Sigmoid colon (tissue), 4 donors: Measurements from ENCODE around the gene PDE4A.

Experiments used
- CTCF ChIP-seq, 4 experiments: fragments of 450-650 bp in 3 of 4; fragments of 200-600 bp in 1 of 4; IDR thresholded peaks; one replicate each; pipeline ENCODE4 v1.5.1; 2016 to 2019; ENCODE audit warnings: antibody characterized with exemption in 4 of 4, mild to moderate bottlenecking in 3 of 4, moderate library complexity in 2 of 4
- EP300 ChIP-seq, 4 donors: sonication (generic); formaldehyde crosslinking; IDR thresholded peaks; one replicate each; pipeline ENCODE4 v1.6.1; 2017; ENCODE audit warnings: antibody characterized with exemption in 4 of 4
- POLR2A ChIP-seq, 2 donors: fragments of 450-650 bp; IDR thresholded peaks; one replicate each; pipeline ENCODE4 v1.6.1; 2016; ENCODE audit warnings: antibody characterized with exemption in 2 of 2, mild to moderate bottlenecking in 2 of 2, moderate library complexity in 2 of 2
- POLR2AphosphoS5 ChIP-seq, 4 donors: sonication (generic); formaldehyde crosslinking; IDR thresholded peaks; one replicate each; pipeline ENCODE4 v1.6.1; 2017; ENCODE audit warnings: antibody characterized with exemption in 4 of 4

DNA sequence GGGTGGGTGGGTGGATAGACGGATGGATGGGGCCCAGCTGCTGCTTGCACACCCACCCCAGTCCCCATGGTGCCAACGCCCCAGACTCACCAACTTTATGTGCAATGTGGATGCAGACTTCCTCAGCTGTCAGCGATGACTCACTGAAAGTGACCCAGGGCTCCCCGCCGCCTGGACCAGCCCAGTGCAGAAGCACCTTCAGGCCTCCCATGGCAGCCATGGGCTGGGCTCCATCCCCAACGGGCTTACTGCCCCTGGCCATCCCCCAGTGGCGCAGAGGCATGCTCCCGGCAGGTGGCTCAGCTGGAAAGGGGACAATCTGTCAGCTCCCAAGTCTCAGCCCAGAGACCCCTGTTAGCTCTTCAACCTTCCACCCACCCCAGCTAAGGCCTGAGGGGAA is 42.2 kb upstream of the PDE4A start:
- TF ChIP-seq POLR2AphosphoS5 (IDR thresholded peaks at IDR 0.05) (no peak), POLR2A (IDR thresholded peaks at IDR 0.05) (no peak), EP300 (IDR thresholded peaks at IDR 0.05) (no peak), CTCF (IDR thresholded peaks at IDR 0.05) (no peak)
